ENCODE measurements around the gene RAPH1.

RAPH1 gene

GRCh38 chr2:203347375-203347774, 187.7 kb downstream of the RAPH1 start:
- DNase-seq = no peak

- no peak for DNase-seq
Observed at GRCh38 chr2:203346612-203347011, 188.5 kb downstream of the RAPH1 start.

- DNase-seq = no peak
Observed at GRCh38 chr2:203344667-203345066, 190.4 kb downstream of the RAPH1 start.

Data from NCI-H2081 (cell line).